HPDE6-E6E7 (cell line): ENCODE data around the gene GNPAT.
"Not testable (repeated sequence)": the region's sequence is repeated elsewhere in the genome, so short reads cannot be mapped to it uniquely, and the experiment has no call there.

ENCODE experiments used
- DNase-seq: peaks from one replicate; pipeline ENCODE4 v3.0.0; 2011; ENCODE audit warnings: missing footprints; ENCODE audit errors: extremely low spot score

GNPAT gene

GRCh38 chr1:231240883-231241735 is at the start of gene GNPAT:
TSS of gene GNPAT (plus strand) at chr1:231241212. CDS start at chr1:231241379, 167 bp downstream.
- DNase-seq: peak; percentile 97

- no peak for DNase-seq
Observed at GRCh38 chr1:231192620-231193163, 48.3 kb upstream of the GNPAT start.

GRCh38 chr1:231193710-231194340 is 47.2 kb upstream of the GNPAT start:
- no peak for DNase-seq

GRCh38 chr1:231194476-231194842 is 46.6 kb upstream of the GNPAT start:
- DNase-seq: no peak

- no peak for DNase-seq
Observed at GRCh38 chr1:231194843-231195516, 46.0 kb upstream of the GNPAT start.

- DNase-seq: no peak
Observed at GRCh38 chr1:231196307-231196706, 44.7 kb upstream of the GNPAT start.

GRCh38 chr1:231196728-231197127 is 44.3 kb upstream of the GNPAT start:
- DNase-seq: no peak

GRCh38 chr1:231199868-231200267 is 41.1 kb upstream of the GNPAT start:
- DNase-seq: no peak

GRCh38 chr1:231200388-231201031 is 40.5 kb upstream of the GNPAT start:
- no peak for DNase-seq

GRCh38 chr1:231201375-231201978 is 39.5 kb upstream of the GNPAT start:
- no peak for DNase-seq

GRCh38 chr1:231201979-231202633 is 38.9 kb upstream of the GNPAT start:
- DNase-seq: no peak

GRCh38 chr1:231203259-231204057 is 37.6 kb upstream of the GNPAT start:
- no peak for DNase-seq

- no peak for DNase-seq
Observed at GRCh38 chr1:231206856-231207255, 34.2 kb upstream of the GNPAT start.

GRCh38 chr1:231207437-231207836 is 33.6 kb upstream of the GNPAT start:
- DNase-seq: no peak

- no peak for DNase-seq
Observed at GRCh38 chr1:231208980-231209379, 32.0 kb upstream of the GNPAT start.

- no peak for DNase-seq
Observed at GRCh38 chr1:231209531-231209930, 31.5 kb upstream of the GNPAT start.

- no peak for DNase-seq
Observed at GRCh38 chr1:231210126-231210525, 30.9 kb upstream of the GNPAT start.

GRCh38 chr1:231211005-231211857 is 29.8 kb upstream of the GNPAT start:
- peak; percentile 66 for DNase-seq

- DNase-seq: not testable (repeated sequence)
Observed at GRCh38 chr1:231212301-231212700, 28.7 kb upstream of the GNPAT start.
